GM21360 (cell line): ENCODE results near the gene LTBP1.

Experiments
- ATAC-seq: cut with Tn5 transposase; IDR thresholded peaks from one replicate; pipeline ENCODE4 v1.9.1; 2021; ENCODE audit warnings: mild to moderate bottlenecking, moderate library complexity; ENCODE audit not compliant: unreplicated experiment

The LTBP1 gene

DNA sequence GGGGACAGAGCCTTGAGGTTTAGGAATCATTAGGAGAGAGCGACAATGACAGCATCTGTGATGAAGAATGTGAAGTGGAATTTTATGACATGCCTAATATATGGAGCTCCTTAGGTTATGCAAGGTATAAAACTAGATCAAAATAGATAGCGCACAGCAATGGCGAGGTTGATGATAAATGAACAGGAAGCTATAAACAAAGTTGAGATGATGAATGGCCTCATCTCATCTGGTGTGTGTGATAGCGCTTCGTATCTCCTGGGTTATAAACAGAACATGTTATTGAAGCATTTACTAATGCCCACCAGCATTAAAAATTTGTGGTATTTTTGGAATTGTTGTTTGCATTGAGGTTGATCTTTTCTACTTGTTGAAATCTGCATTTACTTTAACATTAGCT is 231.5 kb downstream of the LTBP1 start:
- ATAC-seq: no peak

- ATAC-seq: no peak
Measured at GRCh38 chr2:33180915-33181314, 234.2 kb downstream of the LTBP1 start.

DNA sequence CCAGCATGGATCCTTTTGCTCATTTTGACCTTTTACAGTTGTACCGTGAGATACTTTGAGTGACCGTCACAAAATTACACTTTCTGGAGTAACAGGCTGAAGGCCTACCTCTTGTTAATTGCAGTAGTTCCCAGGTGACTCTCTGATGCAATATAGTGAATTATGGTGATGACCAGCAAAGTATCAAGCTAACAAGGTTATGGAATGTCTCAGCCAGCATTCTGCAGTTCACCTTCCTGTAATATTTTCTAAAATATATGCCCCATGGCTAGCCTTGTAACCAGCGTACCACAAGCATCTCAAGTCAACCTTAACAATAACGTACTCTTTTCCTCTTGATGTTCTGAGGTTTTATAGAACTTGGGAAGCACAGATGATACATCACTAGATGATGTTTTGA is 234.7 kb downstream of the LTBP1 start:
- no peak for ATAC-seq

DNA sequence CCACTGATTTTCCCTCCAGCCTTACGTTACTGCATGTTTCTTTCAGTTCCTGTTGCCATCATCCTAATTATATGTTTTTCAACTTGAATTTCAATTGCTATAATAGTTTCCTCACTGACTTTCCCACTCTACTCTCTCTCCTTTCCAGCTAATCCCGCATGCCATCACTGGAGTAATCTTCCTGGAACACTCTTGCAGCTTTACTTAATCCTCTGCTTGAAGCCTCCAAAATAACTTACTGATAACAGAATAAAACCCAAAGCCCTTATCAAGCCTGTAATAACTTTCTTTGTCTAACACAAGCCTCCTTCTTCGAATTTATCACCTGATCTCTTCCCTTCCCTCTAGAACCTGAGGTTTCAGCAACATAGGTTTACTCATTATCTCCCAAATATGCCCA is 237.3 kb downstream of the LTBP1 start:
- ATAC-seq: no peak

DNA sequence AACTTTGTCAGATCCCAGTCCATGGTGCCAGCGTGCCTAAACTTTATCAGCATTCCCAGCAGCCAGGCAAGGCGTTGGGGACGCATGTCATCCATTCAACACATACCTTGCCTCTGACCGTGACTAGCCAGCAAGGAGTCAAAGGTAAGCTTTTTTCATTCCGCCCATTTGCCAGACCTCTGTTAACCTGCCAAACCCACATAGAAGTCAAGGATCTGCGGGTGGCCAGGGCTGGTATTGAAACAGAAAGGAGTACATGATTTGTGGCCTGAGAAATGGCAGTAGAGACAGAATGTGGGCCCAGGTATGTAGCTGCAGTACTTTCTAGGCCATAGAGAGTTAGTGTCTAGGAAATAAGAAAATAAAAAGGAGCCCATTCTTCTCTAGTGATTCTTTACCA is 240.2 kb downstream of the LTBP1 start:
- no peak for ATAC-seq

DNA sequence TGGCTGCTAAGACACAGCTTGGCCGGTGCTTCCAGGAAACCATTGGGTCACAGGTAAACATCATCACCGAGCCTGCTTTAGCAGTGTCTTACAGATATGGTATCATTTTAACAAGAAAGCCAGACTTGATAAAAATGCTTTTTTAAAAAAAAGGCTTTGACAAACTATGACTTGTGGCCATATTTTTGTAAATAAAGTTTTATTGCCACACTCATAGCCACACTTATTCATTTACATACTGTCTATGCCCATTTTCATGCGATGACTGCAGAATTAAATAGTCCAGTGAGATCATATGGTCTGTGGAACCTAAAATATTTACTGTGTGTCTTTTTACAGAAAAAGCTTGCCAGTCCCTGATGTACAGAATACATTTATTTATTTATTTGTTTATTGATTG is 242.0 kb downstream of the LTBP1 start:
- no peak for ATAC-seq

GRCh38 chr2:33190393-33190937 is 243.7 kb downstream of the LTBP1 start:
- ATAC-seq: no peak

DNA sequence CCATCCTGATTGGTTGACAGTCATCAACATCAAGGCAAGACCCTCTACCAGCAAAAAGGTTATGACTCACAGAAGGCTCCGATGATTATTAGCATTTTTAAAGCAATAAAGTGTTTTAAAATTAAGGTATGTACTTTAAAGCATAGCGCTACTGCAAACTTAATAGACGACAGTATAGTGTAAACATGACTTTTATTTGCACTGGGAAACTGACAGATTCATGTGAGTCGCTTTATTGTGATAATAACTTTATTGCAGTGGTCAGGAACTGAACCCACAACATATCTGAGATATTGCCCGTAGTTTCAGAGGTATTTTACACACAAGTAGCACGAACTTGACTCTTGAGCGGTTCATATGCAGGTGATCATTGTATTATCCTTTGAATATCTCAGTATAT is 249.1 kb downstream of the LTBP1 start:
- ATAC-seq: no peak

DNA sequence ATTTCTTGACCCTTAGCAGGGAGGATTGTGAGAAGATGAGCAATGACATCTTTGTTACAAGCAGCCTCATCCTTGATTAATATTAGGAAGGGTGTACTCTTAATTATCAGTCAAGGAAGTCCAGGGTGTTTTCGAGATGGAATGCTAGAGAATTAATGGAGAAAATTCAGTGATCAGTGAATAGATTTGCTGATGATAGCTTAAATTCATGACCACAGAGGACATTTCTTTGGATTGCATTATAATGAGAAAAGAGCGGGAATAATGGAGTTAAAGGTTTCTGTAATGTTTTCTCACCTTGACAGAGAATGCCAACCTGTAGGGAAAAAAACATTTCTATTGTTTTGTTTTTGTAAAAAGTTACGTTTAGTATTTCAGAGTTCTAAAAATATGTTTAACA is 249.9 kb downstream of the LTBP1 start:
- no peak for ATAC-seq

DNA sequence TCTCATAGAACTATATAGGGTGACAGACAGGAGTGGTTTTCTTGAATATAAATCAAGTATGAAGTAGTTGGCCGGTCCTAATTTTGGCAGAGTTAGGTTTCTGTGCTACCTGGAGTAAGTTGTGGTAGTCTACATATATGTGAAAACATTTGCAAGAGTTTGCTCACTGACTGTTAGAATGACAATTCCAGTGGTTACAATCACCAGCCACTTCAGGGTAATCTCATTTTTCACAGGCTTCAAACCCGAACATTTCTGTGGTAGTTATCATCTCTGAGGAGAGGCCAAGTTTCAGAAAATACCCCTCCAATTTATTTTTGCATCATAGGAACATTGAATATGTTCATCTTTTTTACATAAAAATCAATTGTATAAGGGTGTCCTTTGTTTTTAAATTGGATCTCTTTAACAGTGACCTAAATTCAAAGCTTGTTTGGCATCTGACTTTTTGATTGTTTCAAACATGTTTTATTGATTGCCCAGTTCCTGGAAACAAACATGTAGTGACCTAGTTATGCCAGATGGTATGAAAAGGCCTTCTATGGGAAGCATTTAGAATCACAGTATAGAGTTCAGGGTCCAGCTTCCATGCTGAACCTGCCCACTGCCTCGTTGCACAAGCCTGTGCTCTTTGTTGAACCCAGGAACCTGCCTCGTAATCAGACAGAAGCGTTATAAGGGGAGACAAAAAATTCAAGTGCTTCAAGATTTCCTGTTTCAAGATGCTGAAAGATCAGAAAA is 250.6 kb downstream of the LTBP1 start:
- no peak for ATAC-seq

GRCh38 chr2:33202641-33203522 is 256.1 kb downstream of the LTBP1 start:
- ATAC-seq: no peak

GRCh38 chr2:33204945-33205344 is 258.2 kb downstream of the LTBP1 start:
- ATAC-seq: no peak

DNA sequence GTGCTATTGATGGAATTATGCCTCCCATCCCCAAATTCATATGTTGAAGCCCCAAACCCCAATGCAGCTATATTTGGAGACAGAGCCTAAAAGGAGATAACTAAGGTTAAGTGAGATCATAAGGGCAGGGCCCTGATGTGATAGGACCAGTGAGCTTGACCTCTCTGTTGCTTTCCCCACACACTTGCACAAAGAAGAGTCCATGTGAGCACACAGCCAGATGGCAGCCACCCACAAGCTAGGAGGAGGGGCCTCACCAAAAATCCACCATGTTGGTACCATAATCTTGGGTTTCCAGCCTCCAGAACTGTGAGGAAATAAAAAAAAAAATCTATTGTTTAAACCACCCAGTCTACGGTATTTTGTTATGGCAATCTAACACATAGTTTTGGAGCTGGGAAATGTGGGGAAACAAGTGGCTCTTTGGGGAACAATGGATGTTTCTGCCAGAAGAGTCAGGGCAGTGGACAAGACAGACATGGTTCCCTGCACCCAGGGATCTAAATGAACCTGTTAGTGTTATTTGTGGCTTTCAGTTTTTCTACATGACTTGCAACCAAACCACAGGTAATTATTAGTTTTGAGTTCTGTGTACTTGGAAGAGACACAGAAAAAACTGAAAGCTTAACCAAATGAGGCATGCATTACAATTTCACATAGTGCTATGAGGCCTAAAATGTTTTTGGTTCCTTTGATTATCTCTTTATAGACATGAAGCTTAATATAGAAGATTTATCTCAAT is 259.1 kb downstream of the LTBP1 start:
- ATAC-seq: peak; percentile 91

GRCh38 chr2:33207151-33207740 is 260.5 kb downstream of the LTBP1 start:
- ATAC-seq: no peak

DNA sequence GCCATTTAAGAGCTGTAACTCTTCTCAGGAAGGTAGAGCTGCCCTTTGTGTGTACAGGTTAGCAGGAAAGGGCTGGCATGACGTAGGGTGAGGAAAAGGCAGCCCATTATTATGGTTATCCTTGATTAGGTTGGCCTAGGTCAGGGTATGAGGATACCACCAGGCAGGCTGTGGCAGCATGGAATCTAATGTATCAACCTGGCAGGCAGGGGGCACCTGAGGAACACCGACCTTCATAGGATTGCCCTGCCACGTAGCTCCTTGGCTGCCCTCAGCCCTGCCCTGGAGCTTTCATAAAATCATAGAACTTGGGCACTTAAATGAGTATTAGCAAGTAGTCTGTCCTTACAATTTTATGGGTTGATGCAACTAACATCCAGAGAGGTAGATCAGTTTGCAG is 261.6 kb downstream of the LTBP1 start:
- no peak for ATAC-seq

- ATAC-seq: no peak
Measured at GRCh38 chr2:33209976-33210375, 263.2 kb downstream of the LTBP1 start.

GRCh38 chr2:33210626-33211025 is 263.9 kb downstream of the LTBP1 start:
- no peak for ATAC-seq

DNA sequence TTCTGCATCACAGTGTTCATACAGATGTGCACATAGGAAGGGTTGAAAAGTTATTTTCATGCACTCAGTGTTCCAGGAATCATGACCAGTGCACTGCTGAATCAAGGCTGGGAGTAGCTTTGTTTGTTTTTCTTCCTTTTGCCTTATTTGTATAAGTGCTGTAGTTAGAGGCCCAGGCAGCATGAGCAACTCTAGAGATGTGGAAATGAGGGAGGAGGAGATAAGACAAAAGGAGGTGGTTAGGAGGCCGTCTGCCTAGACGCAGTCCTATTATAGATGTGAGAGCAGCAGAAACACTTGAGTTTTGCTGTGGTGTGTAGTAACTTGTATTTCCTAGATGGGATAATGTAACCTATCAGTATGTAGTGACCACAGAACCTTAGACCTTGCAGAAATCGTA is 265.4 kb downstream of the LTBP1 start:
- ATAC-seq: no peak

DNA sequence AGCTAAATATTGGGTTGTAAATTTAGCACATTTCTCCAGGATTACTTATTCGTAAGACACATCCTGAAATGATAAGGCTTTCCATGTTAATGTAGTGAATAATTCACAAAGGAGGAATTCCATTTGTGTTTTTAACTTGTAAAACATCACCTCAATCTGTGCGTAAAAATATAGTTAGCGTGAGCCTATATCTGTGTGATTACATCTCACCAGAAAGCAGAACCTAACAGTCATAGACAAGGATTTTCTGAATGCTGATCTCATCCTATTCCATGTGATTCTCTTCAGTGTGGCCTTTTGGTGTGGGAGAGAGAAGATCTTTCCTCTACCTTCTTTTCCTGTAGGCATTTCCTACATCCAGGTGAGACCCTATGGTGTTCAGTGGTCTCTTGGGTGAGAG is 266.5 kb downstream of the LTBP1 start:
- ATAC-seq: no peak

GRCh38 chr2:33213648-33214047 is 266.9 kb downstream of the LTBP1 start:
- no peak for ATAC-seq

DNA sequence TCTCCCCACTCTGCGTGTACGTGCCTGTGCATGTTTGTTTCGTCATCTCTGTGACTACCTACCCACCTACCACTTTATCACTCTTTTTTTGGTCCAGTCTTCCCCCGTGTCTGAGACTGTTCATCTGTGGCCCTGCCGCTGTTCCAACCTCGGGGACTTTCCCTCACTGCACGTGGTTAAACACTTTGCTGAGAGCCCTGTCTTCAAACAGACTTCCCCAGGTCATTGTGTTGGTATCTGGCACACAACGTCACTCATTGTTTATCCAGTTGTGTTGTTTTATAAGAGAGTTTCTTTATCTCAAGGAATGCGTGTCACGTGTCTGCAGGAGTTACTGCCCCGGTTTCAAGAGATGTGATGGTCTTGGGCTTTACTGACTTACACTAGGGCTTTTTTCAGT is 267.7 kb downstream of the LTBP1 start:
- ATAC-seq: peak; percentile 79
